Measurements from ENCODE around the gene GFRAL.

Gene GFRAL

DNA sequence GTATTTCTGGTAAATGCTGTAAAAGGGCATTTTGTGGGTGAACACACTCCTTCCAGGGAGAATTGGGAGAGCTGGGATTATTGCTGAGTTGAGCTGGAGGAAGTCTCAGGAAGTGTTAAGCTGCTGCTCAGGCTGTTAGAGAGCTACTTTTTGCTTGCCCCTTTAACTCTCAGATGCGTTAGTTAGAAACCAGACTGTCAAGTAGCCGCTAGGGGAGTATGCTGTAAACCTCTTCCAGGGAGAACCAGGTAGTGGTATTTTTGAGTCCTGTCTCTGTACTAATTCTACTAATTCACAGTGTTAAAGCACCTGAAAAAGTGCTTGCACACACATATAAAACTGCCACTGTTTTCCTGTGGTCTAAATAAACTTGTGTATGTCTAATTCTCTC is 6.6 kb upstream of the GFRAL start:
- Histone ChIP-seq H3K4me1 (ENCODE audit: control insufficient read depth in 1 of 2, insufficient read depth in 2 of 2, low read length in 2 of 2) (no peaks in the 10 kb centered on the region), H3K27ac (ENCODE audit: low read length) (no peak overlapping the region), H3K27me3 (ENCODE audit: low read depth, low read length) (no peaks in the 10 kb centered on the region), H3K36me3 (ENCODE audit: control insufficient read depth in 1 of 2, insufficient read depth in 2 of 2, low read length in 2 of 2) (no peaks in the 10 kb centered on the region), H3K9me3 (ENCODE audit: control insufficient read depth in 1 of 2, low read length in 2 of 2) (peaks cover 0 to 3% of the 10 kb centered on the region in 2 donors), H3K4me3 (ENCODE audit: low read depth in 1 of 2, low read length in 2 of 2) (no peak overlapping the region)

- no peak overlapping the region for H3K4me3 ChIP-seq (ENCODE audit: low read depth in 1 of 2, low read length in 2 of 2)
- H3K27me3 ChIP-seq (ENCODE audit: low read depth, low read length), result no peaks in the 10 kb centered on the region
- H3K27ac ChIP-seq (ENCODE audit: low read length), result no peak overlapping the region
- H3K9me3 ChIP-seq (ENCODE audit: control insufficient read depth in 1 of 2, low read length in 2 of 2), result peaks cover 0 to 3% of the 10 kb centered on the region in 2 donors
- H3K36me3 ChIP-seq (ENCODE audit: control insufficient read depth in 1 of 2, insufficient read depth in 2 of 2, low read length in 2 of 2), result no peaks in the 10 kb centered on the region
- H3K4me1 ChIP-seq (ENCODE audit: control insufficient read depth in 1 of 2, insufficient read depth in 2 of 2, low read length in 2 of 2), result no peaks in the 10 kb centered on the region
These were observed 49.9 kb downstream of the GFRAL start for GRCh38 chr6:55377150-55377549.

DNA sequence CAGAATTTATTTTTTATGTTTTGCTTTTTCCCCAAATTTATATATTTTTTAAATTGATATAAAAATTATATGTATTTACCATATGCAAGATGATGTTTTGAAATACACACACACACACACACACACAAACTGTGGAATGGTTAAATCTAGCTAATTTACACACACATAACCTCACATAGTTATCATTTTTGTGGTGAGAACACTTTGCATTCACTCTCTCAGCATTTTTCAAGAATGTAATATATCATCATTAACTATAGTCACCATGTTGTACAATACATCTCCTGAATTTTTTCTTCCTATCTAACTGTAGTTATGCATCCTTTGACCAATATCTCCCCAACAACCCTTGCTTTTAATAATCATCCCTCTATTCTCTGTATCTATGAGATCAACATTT is 52.2 kb downstream of the GFRAL start:
- no peaks in the 10 kb centered on the region for H3K36me3 ChIP-seq (ENCODE audit: control insufficient read depth in 1 of 2, insufficient read depth in 2 of 2, low read length in 2 of 2)
- H3K4me3 ChIP-seq (ENCODE audit: low read depth in 1 of 2, low read length in 2 of 2), result no peak overlapping the region
- H3K9me3 ChIP-seq (ENCODE audit: control insufficient read depth in 1 of 2, low read length in 2 of 2), result peaks cover 0 to 3% of the 10 kb centered on the region in 2 donors
- H3K4me1 ChIP-seq (ENCODE audit: control insufficient read depth in 1 of 2, insufficient read depth in 2 of 2, low read length in 2 of 2), result no peaks in the 10 kb centered on the region
- no peaks in the 10 kb centered on the region for H3K27me3 ChIP-seq (ENCODE audit: low read depth, low read length)
- H3K27ac ChIP-seq (ENCODE audit: low read length), result no peak overlapping the region

GRCh38 chr6:55379895-55380294 is 52.6 kb downstream of the GFRAL start:
- H3K9me3 ChIP-seq (ENCODE audit: control insufficient read depth in 1 of 2, low read length in 2 of 2), result no peaks in the 10 kb centered on the region
- H3K4me1 ChIP-seq (ENCODE audit: control insufficient read depth in 1 of 2, insufficient read depth in 2 of 2, low read length in 2 of 2), result no peaks in the 10 kb centered on the region
- H3K27ac ChIP-seq (ENCODE audit: low read length), result no peak overlapping the region
- no peaks in the 10 kb centered on the region for H3K27me3 ChIP-seq (ENCODE audit: low read depth, low read length)
- no peaks in the 10 kb centered on the region for H3K36me3 ChIP-seq (ENCODE audit: control insufficient read depth in 1 of 2, insufficient read depth in 2 of 2, low read length in 2 of 2)
- H3K4me3 ChIP-seq (ENCODE audit: low read depth in 1 of 2, low read length in 2 of 2), result no peak overlapping the region

DNA sequence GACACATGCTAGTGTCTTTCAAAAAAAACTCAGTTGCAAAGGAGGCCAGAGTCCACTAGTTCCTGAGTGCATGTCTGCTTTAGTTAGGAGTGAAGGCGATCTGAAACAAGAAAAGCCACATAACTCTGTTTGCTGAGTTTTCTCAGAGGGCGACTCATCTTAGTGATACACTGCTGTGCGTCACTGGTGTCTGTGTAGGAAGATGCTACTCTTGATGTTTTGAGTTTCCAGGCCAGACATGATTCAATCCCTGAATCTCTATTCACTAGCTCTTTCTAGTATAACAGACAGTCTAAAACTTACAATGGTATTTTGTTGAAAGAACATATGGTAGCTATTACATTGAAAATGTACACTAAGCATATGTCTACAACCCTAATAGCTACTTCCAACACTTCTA is 60.9 kb downstream of the GFRAL start:
- H3K4me3 ChIP-seq (ENCODE audit: low read depth in 1 of 2, low read length in 2 of 2), result no peak overlapping the region
- H3K27me3 ChIP-seq (ENCODE audit: low read depth, low read length), result no peaks in the 10 kb centered on the region
- no peaks in the 10 kb centered on the region for H3K36me3 ChIP-seq (ENCODE audit: control insufficient read depth in 1 of 2, insufficient read depth in 2 of 2, low read length in 2 of 2)
- no peaks in the 10 kb centered on the region for H3K4me1 ChIP-seq (ENCODE audit: control insufficient read depth in 1 of 2, insufficient read depth in 2 of 2, low read length in 2 of 2)
- no peak overlapping the region for H3K27ac ChIP-seq (ENCODE audit: low read length)
- H3K9me3 ChIP-seq (ENCODE audit: control insufficient read depth in 1 of 2, low read length in 2 of 2), result no peaks in the 10 kb centered on the region

- no peak overlapping the region for H3K27ac ChIP-seq (ENCODE audit: low read length)
- H3K27me3 ChIP-seq (ENCODE audit: low read depth, low read length), result no peaks in the 10 kb centered on the region
- H3K4me1 ChIP-seq (ENCODE audit: control insufficient read depth in 1 of 2, insufficient read depth in 2 of 2, low read length in 2 of 2), result peaks cover 0 to 5% of the 10 kb centered on the region in 2 donors
- H3K36me3 ChIP-seq (ENCODE audit: control insufficient read depth in 1 of 2, insufficient read depth in 2 of 2, low read length in 2 of 2), result no peaks in the 10 kb centered on the region
- H3K9me3 ChIP-seq (ENCODE audit: control insufficient read depth in 1 of 2, low read length in 2 of 2), result no peaks in the 10 kb centered on the region
- H3K4me3 ChIP-seq (ENCODE audit: low read depth in 1 of 2, low read length in 2 of 2), result no peak overlapping the region
These were observed 68.6 kb downstream of the GFRAL start for GRCh38 chr6:55395871-55396270.

- Histone ChIP-seq H3K36me3 (ENCODE audit: control insufficient read depth in 1 of 2, insufficient read depth in 2 of 2, low read length in 2 of 2) (no peaks in the 10 kb centered on the region), H3K4me3 (ENCODE audit: low read depth in 1 of 2, low read length in 2 of 2) (no peak overlapping the region), H3K4me1 (ENCODE audit: control insufficient read depth in 1 of 2, insufficient read depth in 2 of 2, low read length in 2 of 2) (peaks cover 0 to 5% of the 10 kb centered on the region in 2 donors), H3K27ac (ENCODE audit: low read length) (no peak overlapping the region), H3K27me3 (ENCODE audit: low read depth, low read length) (no peaks in the 10 kb centered on the region), H3K9me3 (ENCODE audit: control insufficient read depth in 1 of 2, low read length in 2 of 2) (no peaks in the 10 kb centered on the region)
These were observed 70.7 kb downstream of the GFRAL start for GRCh38 chr6:55397986-55398385.

DNA sequence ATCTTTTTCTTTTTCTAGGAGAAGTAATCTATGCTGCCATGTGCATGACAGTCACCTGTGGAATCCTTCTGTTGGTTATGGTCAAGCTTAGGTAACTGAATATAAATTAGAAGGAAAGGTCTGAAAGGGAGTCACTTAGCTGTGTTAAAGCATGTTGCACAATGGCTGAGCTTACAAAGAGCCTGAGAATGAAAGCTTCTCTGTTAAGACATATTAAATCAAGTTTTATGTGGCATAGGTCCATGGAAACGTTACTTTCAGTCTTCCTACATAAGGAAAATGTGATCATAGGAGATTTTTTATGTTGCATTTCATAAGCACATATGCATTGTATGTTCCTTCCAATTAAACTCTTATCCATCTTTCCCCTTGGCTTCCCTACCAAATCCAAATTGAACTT is 72.1 kb downstream of the GFRAL start:
- Histone ChIP-seq H3K27ac (ENCODE audit: low read length) (no peak overlapping the region), H3K9me3 (ENCODE audit: control insufficient read depth in 1 of 2, low read length in 2 of 2) (no peaks in the 10 kb centered on the region)

DNA sequence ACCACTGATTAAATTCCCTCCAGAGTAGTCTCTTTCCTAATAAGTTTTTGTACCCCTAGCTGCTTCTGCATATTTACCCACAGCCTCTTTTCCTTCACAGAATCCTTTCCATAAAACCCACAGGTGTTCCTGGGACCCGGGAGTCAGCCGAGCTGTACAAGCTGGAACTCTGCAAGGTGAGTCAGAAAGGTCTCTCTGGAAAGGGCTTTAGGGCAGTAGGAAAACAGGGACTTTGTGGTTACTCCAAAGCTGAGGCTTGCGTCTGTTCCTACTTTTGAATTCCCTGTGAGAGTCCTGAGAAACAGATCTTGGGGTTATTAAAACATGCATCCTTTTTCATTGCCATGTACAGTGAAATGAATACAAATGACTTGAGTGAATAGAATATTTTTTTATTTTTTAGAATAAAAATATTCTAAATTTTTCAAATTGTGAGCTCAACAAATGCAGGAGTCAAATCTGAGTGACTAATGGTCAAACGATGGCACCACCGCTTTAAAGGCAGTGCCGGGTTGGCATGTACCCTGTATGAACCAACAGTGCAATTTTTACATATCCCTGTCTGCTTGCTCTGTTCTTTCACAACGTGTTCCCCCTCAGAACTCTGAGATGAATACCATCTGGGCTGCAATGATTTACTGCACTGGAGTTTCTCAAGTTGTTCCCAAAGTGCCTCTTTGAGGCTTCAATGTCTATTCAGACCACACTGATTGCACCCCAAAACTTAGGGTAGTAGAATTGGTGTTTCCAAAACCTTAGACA is 78.4 kb downstream of the GFRAL start:
- Histone ChIP-seq H3K27me3 (ENCODE audit: low read depth, low read length) (no peaks in the 10 kb centered on the region), H3K9me3 (ENCODE audit: control insufficient read depth in 1 of 2, low read length in 2 of 2) (no peaks in the 10 kb centered on the region), H3K4me3 (ENCODE audit: low read depth in 1 of 2, low read length in 2 of 2) (no peak overlapping the region), H3K4me1 (ENCODE audit: control insufficient read depth in 1 of 2, insufficient read depth in 2 of 2, low read length in 2 of 2) (no peaks in the 10 kb centered on the region), H3K36me3 (ENCODE audit: control insufficient read depth in 1 of 2, insufficient read depth in 2 of 2, low read length in 2 of 2) (no peaks in the 10 kb centered on the region), H3K27ac (ENCODE audit: low read length) (no peak overlapping the region)

More for the DNA sequence above, 72.1 kb downstream of the GFRAL start:
- Histone ChIP-seq H3K4me1 (ENCODE audit: control insufficient read depth in 1 of 2, insufficient read depth in 2 of 2, low read length in 2 of 2) (peaks cover 0 to 5% of the 10 kb centered on the region in 2 donors), H3K4me3 (ENCODE audit: low read depth in 1 of 2, low read length in 2 of 2) (no peak overlapping the region), H3K36me3 (ENCODE audit: control insufficient read depth in 1 of 2, insufficient read depth in 2 of 2, low read length in 2 of 2) (no peaks in the 10 kb centered on the region), H3K27me3 (ENCODE audit: low read depth, low read length) (no peaks in the 10 kb centered on the region)

GRCh38 chr6:55410674-55411073 is 83.4 kb downstream of the GFRAL start:
- Histone ChIP-seq H3K27ac (ENCODE audit: low read length) (no peak overlapping the region), H3K4me3 (ENCODE audit: low read depth in 1 of 2, low read length in 2 of 2) (no peak overlapping the region), H3K4me1 (ENCODE audit: control insufficient read depth in 1 of 2, insufficient read depth in 2 of 2, low read length in 2 of 2) (no peaks in the 10 kb centered on the region), H3K9me3 (ENCODE audit: control insufficient read depth in 1 of 2, low read length in 2 of 2) (no peaks in the 10 kb centered on the region), H3K27me3 (ENCODE audit: low read depth, low read length) (no peaks in the 10 kb centered on the region), H3K36me3 (ENCODE audit: control insufficient read depth in 1 of 2, insufficient read depth in 2 of 2, low read length in 2 of 2) (no peaks in the 10 kb centered on the region)

DNA sequence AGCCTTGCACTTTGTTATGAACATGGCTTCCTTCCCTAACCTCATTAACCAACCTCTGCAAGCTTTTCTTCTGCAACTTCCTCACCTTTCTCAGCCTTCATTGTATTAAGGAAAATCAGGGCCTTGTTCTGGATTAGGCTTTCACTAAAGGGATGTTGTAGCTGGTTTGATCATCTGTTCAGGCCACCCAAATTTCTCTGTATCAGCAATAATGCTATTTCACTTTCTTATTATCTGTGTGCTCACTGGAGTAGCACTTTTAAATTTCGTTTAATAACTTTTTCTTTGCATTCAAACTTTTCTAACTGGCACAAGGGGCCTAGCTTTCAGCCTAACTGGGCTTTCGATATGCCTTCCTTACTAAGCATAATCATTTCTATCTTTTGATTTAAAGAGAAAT is 96.7 kb downstream of the GFRAL start:
- H3K9me3 ChIP-seq (ENCODE audit: control insufficient read depth in 1 of 2, low read length in 2 of 2), result no peaks in the 10 kb centered on the region
- H3K27ac ChIP-seq (ENCODE audit: low read length), result no peak overlapping the region
- H3K36me3 ChIP-seq (ENCODE audit: control insufficient read depth in 1 of 2, insufficient read depth in 2 of 2, low read length in 2 of 2), result no peaks in the 10 kb centered on the region
- H3K27me3 ChIP-seq (ENCODE audit: low read depth, low read length), result no peaks in the 10 kb centered on the region
- no peak overlapping the region for H3K4me3 ChIP-seq (ENCODE audit: low read depth in 1 of 2, low read length in 2 of 2)
- H3K4me1 ChIP-seq (ENCODE audit: control insufficient read depth in 1 of 2, insufficient read depth in 2 of 2, low read length in 2 of 2), result no peaks in the 10 kb centered on the region

All from muscle layer of duodenum (tissue), 2 donors.